Panc1 (cell line): Measurements from ENCODE around the gene GRIN1. TPM values are rescaled to one million over a fixed set of nuclear protein-coding genes. Genes with fewer than 3 reads are reported as not detected.

Experiments used
- ATAC-seq: fragments of 200-7000 bp; cut with Tn5 transposase; 2 replicates; pipeline ENCODE4 v1.9.1; 2020; ENCODE audit warnings: mild to moderate bottlenecking, moderate library complexity
- BruUV-seq: library from RNA; stranded (reverse); fragments of 400-500 nt; replicated peaks from 2 replicates; lab custom pipeline; 2021; lab: Mats Ljungman, UMichigan
- CTCF ChIA-PET: fragments of 300-600 bp; sonication (Branson Sonifier 250); formaldehyde crosslinking; loops from one replicate; lab custom pipeline; 2022; ENCODE audit warnings: antibody characterized with exemption; lab: Charles Lee
- POLR2A ChIA-PET: fragments of 300-600 bp; sonication (Branson Sonifier 250); formaldehyde crosslinking; loops from one replicate; lab custom pipeline; 2022; ENCODE audit warnings: antibody characterized with exemption; lab: Charles Lee
- DNase-seq: peaks from one replicate; pipeline ENCODE4 v3.0.0-alpha.2; 2010; ENCODE audit warnings: low read depth, low spot score
- H3K27ac ChIP-seq: 2 replicates; pipeline ENCODE4 v1.5.1; 2011; ENCODE audit warnings: mild to moderate bottlenecking, low read length, inconsistent platforms
- H3K27me3 ChIP-seq: fragments of 200-500 bp; sonication (Bioruptor generic); 2 replicates; pipeline ENCODE4 v1.6.0; 2014; ENCODE audit warnings: low read length, inconsistent platforms; ENCODE audit not compliant: control insufficient read depth, insufficient read depth
- H3K36me3 ChIP-seq: fragments of 200-500 bp; sonication (Bioruptor generic); 2 replicates; pipeline ENCODE4 v1.5.1; 2014; ENCODE audit warnings: inconsistent platforms, mild to moderate bottlenecking, low read length, moderate library complexity; ENCODE audit not compliant: control insufficient read depth, insufficient read depth
- H3K4me1 ChIP-seq: 2 replicates; pipeline ENCODE4 v1.5.1; 2011; ENCODE audit warnings: inconsistent platforms, mild to moderate bottlenecking, low read length, moderate library complexity; ENCODE audit not compliant: control insufficient read depth, insufficient read depth
- H3K4me3 ChIP-seq, 2 experiments: 2 replicates each; pipeline ENCODE4 v1.5.1; 2011 to 2012; ENCODE audit warnings: low read depth in 2 of 2, low read length in 2 of 2, mild to moderate bottlenecking in 2 of 2, inconsistent platforms in 1 of 2, moderate library complexity in 1 of 2
- H3K9me3 ChIP-seq: fragments of 200-500 bp; sonication (Bioruptor generic); 2 replicates; pipeline ENCODE4 v1.5.1; 2014; ENCODE audit warnings: low read depth, mild to moderate bottlenecking, inconsistent platforms, low read length, moderate library complexity; ENCODE audit not compliant: control insufficient read depth, insufficient read depth
- POLR2AphosphoS5 ChIP-seq: IDR thresholded peaks from 2 replicates; pipeline ENCODE4 v1.6.1; 2012; ENCODE audit warnings: mild to moderate bottlenecking, low read depth, low read length, moderate library complexity
- REST ChIP-seq, 2 experiments: IDR thresholded peaks; 2 replicates each; pipeline ENCODE4 v1.6.1; 2011 to 2012; ENCODE audit warnings: low read depth in 2 of 2, control low read depth in 1 of 2, low read length in 1 of 2, mild to moderate bottlenecking in 1 of 2, moderate library complexity in 1 of 2; ENCODE audit not compliant: insufficient read depth in 1 of 2
- SIN3A ChIP-seq: IDR thresholded peaks from 2 replicates; pipeline ENCODE4 v1.6.1; 2012; ENCODE audit warnings: low read depth, mild to moderate bottlenecking, low read length, moderate library complexity, borderline replicate concordance; ENCODE audit not compliant: insufficient read depth
- TCF7L2 ChIP-seq: IDR thresholded peaks from 2 replicates; pipeline ENCODE4 v1.6.1; 2011; ENCODE audit warnings: mild to moderate bottlenecking, low read depth, low read length, inconsistent platforms
- in situ Hi-C: cut with HindIII; loops from 2 replicates; pipeline ENCODE4 v1.10.0; 2016; ENCODE audit warnings: low sequenced_read_pairs, low pct_unique_long_range_greater_than_20kb
- intact Hi-C: fragments of 100-400 bp; cut with micrococcal nuclease; formaldehyde crosslinking; loops from one replicate; pipeline ENCODE4 v1.10.0; 2022; ENCODE audit not compliant: unreplicated experiment
- total RNA-seq: library from RNA; stranded (reverse); gene quantifications from one replicate; pipeline ENCODE4 v1.2.1, GENCODE V29; 2021; ENCODE audit not compliant: unreplicated experiment
- TF ChIP-seq, protein P1 (sequence below): fragments of 450-650 bp; IDR thresholded peaks from 2 replicates; pipeline ENCODE4 v1.5.1; 2017; ENCODE audit warnings: mild to moderate bottlenecking

Gene GRIN1
- total RNA-seq, 1 experiment from 2014 or later: 4.9 TPM

DNA sequence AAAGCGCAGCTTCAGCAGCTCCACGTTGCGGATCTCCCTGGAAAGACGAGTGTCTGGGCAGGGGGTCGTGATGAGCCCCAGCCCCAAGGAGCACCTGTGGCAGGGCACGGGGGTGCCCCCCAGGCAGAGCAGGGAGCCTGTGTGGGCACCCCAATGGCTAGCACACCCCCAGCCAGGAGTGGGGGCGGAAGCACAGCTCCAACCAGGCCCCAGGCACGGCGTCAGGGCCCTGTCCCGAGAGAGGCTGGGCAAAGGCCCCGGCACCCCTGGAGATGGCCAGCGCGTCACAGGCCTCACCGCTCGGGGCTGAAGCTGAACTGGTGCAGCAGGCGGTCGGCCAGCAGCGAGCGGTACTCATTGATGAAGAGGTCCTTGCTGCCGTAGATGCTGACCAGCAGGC lies 41.5 kb downstream of the GRIN1 start:
- CTCF ChIA-PET: no interaction called here
- Histone ChIP-seq H3K36me3 (no peaks in the 10 kb centered on the region), H3K4me3 (no peak overlapping the region), H3K4me1 (no peaks in the 10 kb centered on the region), H3K27ac (no peak overlapping the region), H3K9me3 (no peaks in the 10 kb centered on the region), H3K27me3 (no peaks in the 10 kb centered on the region)
- DNase-seq: no peak
- no peak for TF ChIP-seq TCF7L2
- TF ChIP-seq SIN3A: no peak
- TF ChIP-seq POLR2AphosphoS5: no peak
- no peak for TF ChIP-seq REST (IDR thresholded peaks at IDR 0.05; ENCODE audit: insufficient read depth in 1 of 2, low read depth in 2 of 2, low read length in 1 of 2)
- in situ Hi-C loops: no loop called here
- POLR2A ChIA-PET: no interaction called here
- no peak for ATAC-seq
- intact Hi-C loops: no loop called here
- no TSS peak for BruUV-seq

DNA sequence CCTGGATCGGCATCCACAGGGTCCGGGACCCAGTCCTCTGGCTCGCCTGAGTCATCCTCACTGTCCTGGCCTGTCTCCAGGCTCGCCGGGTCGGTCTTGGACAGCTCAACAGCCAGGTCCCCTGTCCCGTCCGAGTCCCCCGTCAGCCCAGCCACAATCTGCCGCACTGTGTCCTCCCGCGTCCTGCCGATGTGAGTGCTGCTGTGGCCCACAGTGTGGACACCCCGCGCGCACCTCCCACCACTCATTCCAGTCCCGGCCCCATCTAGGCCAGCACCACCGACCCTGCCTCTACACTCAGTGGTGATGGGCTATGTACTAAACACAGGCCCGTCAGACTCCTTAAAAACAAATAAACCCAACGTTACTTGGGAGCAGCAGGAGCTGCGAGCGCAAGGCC lies 42.7 kb downstream of the GRIN1 start:
- intact Hi-C loops: no loop called here
- Histone ChIP-seq H3K36me3 (no peaks in the 10 kb centered on the region), H3K4me1 (peaks cover 3% of the 10 kb centered on the region), H3K27ac (no peak overlapping the region), H3K4me3 (no peak overlapping the region), H3K9me3 (no peaks in the 10 kb centered on the region), H3K27me3 (no peaks in the 10 kb centered on the region)
- no peak for ATAC-seq
- TF ChIP-seq TCF7L2 (no peak), POLR2AphosphoS5 (no peak)
- in situ Hi-C loops: no loop called here
- ChIA-PET POLR2A (no interaction called here), CTCF (interaction anchor here (0.8 kb wide), 1 partner anchor 14 kb away, joined by 4 read pairs; no protein-coding TSS in a partner anchor)
- no peak for DNase-seq
- BruUV-seq: no TSS peak

DNA sequence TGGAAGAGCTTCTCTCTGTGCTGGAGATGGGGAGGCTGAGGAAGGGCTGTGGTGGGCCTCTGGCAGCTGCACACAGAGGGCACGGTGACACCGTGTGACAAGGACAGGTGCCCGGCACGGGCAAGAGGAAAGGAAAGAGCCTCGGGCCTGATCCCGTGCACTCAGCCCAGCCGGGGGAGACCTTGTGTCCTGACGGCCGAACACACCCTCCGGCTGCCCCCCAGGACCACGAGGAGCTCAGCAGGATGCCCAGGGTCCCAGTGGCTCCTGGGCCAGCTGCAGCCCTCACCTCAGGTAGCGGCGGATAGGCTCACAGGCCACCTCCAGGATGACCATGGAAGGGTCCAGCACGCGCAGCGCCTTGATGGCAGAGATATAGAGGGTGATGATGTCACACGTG lies 43.9 kb downstream of the GRIN1 start:
- H3K27me3 ChIP-seq: no peaks in the 10 kb centered on the region
- no peak overlapping the region for H3K27ac ChIP-seq
- BruUV-seq: no TSS peak
- intact Hi-C loops: no loop called here
- ATAC-seq (no peak), DNase-seq (no peak)
- no peaks in the 10 kb centered on the region; the same call in 1 of the 2 replicates for H3K36me3 ChIP-seq
- ChIA-PET CTCF (no interaction called here), POLR2A (no interaction called here)
- H3K4me1 ChIP-seq: peaks cover 11% of the 10 kb centered on the region
- no peak for TF ChIP-seq SIN3A
- TF ChIP-seq REST (IDR thresholded peaks at IDR 0.05; ENCODE audit: insufficient read depth in 1 of 2, low read depth in 2 of 2, low read length in 1 of 2): no peak
- TF ChIP-seq, protein P1, sequence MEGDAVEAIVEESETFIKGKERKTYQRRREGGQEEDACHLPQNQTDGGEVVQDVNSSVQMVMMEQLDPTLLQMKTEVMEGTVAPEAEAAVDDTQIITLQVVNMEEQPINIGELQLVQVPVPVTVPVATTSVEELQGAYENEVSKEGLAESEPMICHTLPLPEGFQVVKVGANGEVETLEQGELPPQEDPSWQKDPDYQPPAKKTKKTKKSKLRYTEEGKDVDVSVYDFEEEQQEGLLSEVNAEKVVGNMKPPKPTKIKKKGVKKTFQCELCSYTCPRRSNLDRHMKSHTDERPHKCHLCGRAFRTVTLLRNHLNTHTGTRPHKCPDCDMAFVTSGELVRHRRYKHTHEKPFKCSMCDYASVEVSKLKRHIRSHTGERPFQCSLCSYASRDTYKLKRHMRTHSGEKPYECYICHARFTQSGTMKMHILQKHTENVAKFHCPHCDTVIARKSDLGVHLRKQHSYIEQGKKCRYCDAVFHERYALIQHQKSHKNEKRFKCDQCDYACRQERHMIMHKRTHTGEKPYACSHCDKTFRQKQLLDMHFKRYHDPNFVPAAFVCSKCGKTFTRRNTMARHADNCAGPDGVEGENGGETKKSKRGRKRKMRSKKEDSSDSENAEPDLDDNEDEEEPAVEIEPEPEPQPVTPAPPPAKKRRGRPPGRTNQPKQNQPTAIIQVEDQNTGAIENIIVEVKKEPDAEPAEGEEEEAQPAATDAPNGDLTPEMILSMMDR: no peak
- TF ChIP-seq POLR2AphosphoS5: no peak
- in situ Hi-C loops: no loop called here
- no peak overlapping the region for H3K4me3 ChIP-seq
- no peaks in the 10 kb centered on the region for H3K9me3 ChIP-seq
